GM18508 (cell line): ENCODE data around the gene TBC1D16.
"Not testable (repeated sequence)": the region's sequence is repeated elsewhere in the genome, so short reads cannot be mapped to it uniquely, and the experiment has no call there.

Experiments
- ATAC-seq: cut with Tn5 transposase; IDR thresholded peaks from one replicate; pipeline ENCODE4 v1.9.1; 2021; ENCODE audit warnings: moderate number of reproducible peaks; ENCODE audit not compliant: insufficient read depth, unreplicated experiment

The TBC1D16 gene

GRCh38 chr17:79979816-79980215 lies 55.9 kb downstream of the TBC1D16 start:
- ATAC-seq, result no peak

- ATAC-seq, result no peak
Measured at GRCh38 chr17:79979221-79979741, 56.4 kb downstream of the TBC1D16 start.

- ATAC-seq, result no peak
Measured at GRCh38 chr17:79978548-79978855, 57.2 kb downstream of the TBC1D16 start.

- no peak for ATAC-seq
Measured at GRCh38 chr17:79977708-79978547, 57.7 kb downstream of the TBC1D16 start.

- no peak for ATAC-seq
Measured at GRCh38 chr17:79977161-79977631, 58.5 kb downstream of the TBC1D16 start.

- ATAC-seq, result no peak
Measured at GRCh38 chr17:79976451-79976850, 59.2 kb downstream of the TBC1D16 start.

- no peak for ATAC-seq
Measured at GRCh38 chr17:79975498-79976134, 60.1 kb downstream of the TBC1D16 start.

GRCh38 chr17:79974566-79975497 lies 60.8 kb downstream of the TBC1D16 start:
- no peak for ATAC-seq

GRCh38 chr17:79971651-79972050 lies 64.0 kb downstream of the TBC1D16 start:
- ATAC-seq, result no peak

GRCh38 chr17:79970576-79971068 lies 65.0 kb downstream of the TBC1D16 start:
- no peak for ATAC-seq

- ATAC-seq, result no peak
Measured at GRCh38 chr17:79969906-79970305, 65.8 kb downstream of the TBC1D16 start.

- ATAC-seq, result no peak
Measured at GRCh38 chr17:79968116-79968515, 67.6 kb downstream of the TBC1D16 start.

- ATAC-seq, result no peak
Measured at GRCh38 chr17:79966681-79967080, 69.0 kb downstream of the TBC1D16 start.

- no peak for ATAC-seq
Measured at GRCh38 chr17:79965806-79966205, 69.9 kb downstream of the TBC1D16 start.

GRCh38 chr17:79962467-79962866 lies 73.2 kb downstream of the TBC1D16 start:
- not testable (repeated sequence) for ATAC-seq

GRCh38 chr17:79961567-79961966 lies 74.1 kb downstream of the TBC1D16 start:
- ATAC-seq, result not testable (repeated sequence)

- ATAC-seq, result no peak
Measured at GRCh38 chr17:79960788-79961522, 74.7 kb downstream of the TBC1D16 start.

GRCh38 chr17:79959042-79959441 lies 76.6 kb downstream of the TBC1D16 start:
- ATAC-seq, result no peak

- no peak for ATAC-seq
Measured at GRCh38 chr17:79956853-79957252, 78.8 kb downstream of the TBC1D16 start.

- ATAC-seq, result not testable (repeated sequence)
Measured at GRCh38 chr17:79956441-79956735, 79.3 kb downstream of the TBC1D16 start.
